Hepatocyte (in vitro differentiated cells): ENCODE data around the gene SPPL2C. TPM values are rescaled to one million over a fixed set of nuclear protein-coding genes. Genes with fewer than 3 reads are reported as not detected.

ENCODE experiments used
- DNase-seq: peaks from one replicate; pipeline ENCODE4 v3.0.0-alpha.2; 2016; ENCODE audit warnings: low spot score
- H2AFZ ChIP-seq: fragments of 200-600 bp; sonication (generic); 2 replicates; pipeline ENCODE4 v1.6.0; 2016; ENCODE audit warnings: antibody characterized with exemption, mild to moderate bottlenecking
- H3K27ac ChIP-seq: fragments of 200-600 bp; sonication (generic); 2 replicates; pipeline ENCODE4 v1.5.1; 2016; ENCODE audit warnings: mild to moderate bottlenecking
- H3K27me3 ChIP-seq: fragments of 200-600 bp; sonication (generic); 2 replicates; pipeline ENCODE4 v1.6.1; 2016
- H3K36me3 ChIP-seq: fragments of 200-600 bp; sonication (generic); replicated peaks from 2 replicates; pipeline ENCODE4 v1.5.1; 2016; ENCODE audit warnings: low read depth; ENCODE audit not compliant: insufficient read depth
- H3K4me1 ChIP-seq: fragments of 200-600 bp; sonication (generic); 2 replicates; pipeline ENCODE4 v1.5.1; 2016; ENCODE audit warnings: mild to moderate bottlenecking, moderate library complexity; ENCODE audit not compliant: insufficient read depth
- H3K4me2 ChIP-seq: fragments of 200-600 bp; sonication (generic); 2 replicates; pipeline ENCODE4 v1.6.0; 2016
- H3K4me3 ChIP-seq: fragments of 200-600 bp; sonication (generic); 2 replicates; pipeline ENCODE4 v1.5.1; 2016; ENCODE audit warnings: mild to moderate bottlenecking
- H3K79me2 ChIP-seq: fragments of 200-600 bp; sonication (generic); 2 replicates; pipeline ENCODE4 v1.6.0; 2017; ENCODE audit warnings: mild to moderate bottlenecking
- H3K9me2 ChIP-seq: fragments of 200-600 bp; sonication (generic); replicated peaks from 2 replicates; pipeline ENCODE4 v1.6.0; 2017; ENCODE audit warnings: mild to moderate bottlenecking; ENCODE audit not compliant: insufficient read depth
- H3K9me3 ChIP-seq: fragments of 200-600 bp; sonication (generic); 2 replicates; pipeline ENCODE4 v1.5.1; 2016; ENCODE audit warnings: low read depth, mild to moderate bottlenecking
- H4K20me1 ChIP-seq: fragments of 200-600 bp; sonication (generic); 2 replicates; pipeline ENCODE4 v1.6.0; 2016; ENCODE audit warnings: mild to moderate bottlenecking; ENCODE audit not compliant: insufficient read depth, poor library complexity, severe bottlenecking
- EZH2 ChIP-seq: fragments of 200-600 bp; sonication (generic); IDR thresholded peaks from 2 replicates; pipeline ENCODE4 v1.6.1; 2016; ENCODE audit warnings: antibody characterized with exemption, mild to moderate bottlenecking, borderline replicate concordance
- EZH2phosphoT487 ChIP-seq: fragments of 200-600 bp; sonication (generic); IDR thresholded peaks from one replicate; pipeline ENCODE4 v1.6.1; 2018; ENCODE audit warnings: antibody characterized with exemption, mild to moderate bottlenecking, low read depth, moderate library complexity; ENCODE audit not compliant: unreplicated experiment, severe bottlenecking
- WGBS: methylation state at CpG from one replicate; pipeline ENCODE4 v1.1.6; 2016; ENCODE audit warnings: low lambda C conversion rate; ENCODE audit errors: missing lambda C conversion rate; 5-methylcytosine and 5-hydroxymethylcytosine counted together
- polyA plus RNA-seq: library from polyadenylated mRNA; unstranded; fragments of >200 nt; fragmentation: Nextera tagmentation; extraction: Ambion mirVana; gene quantifications from 2 replicates; pipeline ENCODE4 v1.2.1, GENCODE V29; 2016
- total RNA-seq: library from RNA; depleted of rRNA; stranded (reverse); fragments of >200 nt; gene quantifications from 2 replicates; pipeline ENCODE4 v1.2.3, GENCODE V29; 2014
- TF ChIP-seq, protein P1 (sequence below): fragments of 200-600 bp; sonication (generic); IDR thresholded peaks from 2 replicates; pipeline ENCODE4 v1.5.1; 2016; ENCODE audit warnings: antibody characterized with exemption, mild to moderate bottlenecking; ENCODE audit not compliant: poor library complexity

SPPL2C gene
- total and polyA plus RNA-seq, 2 experiments from 2014 or later, result not detected

DNA sequence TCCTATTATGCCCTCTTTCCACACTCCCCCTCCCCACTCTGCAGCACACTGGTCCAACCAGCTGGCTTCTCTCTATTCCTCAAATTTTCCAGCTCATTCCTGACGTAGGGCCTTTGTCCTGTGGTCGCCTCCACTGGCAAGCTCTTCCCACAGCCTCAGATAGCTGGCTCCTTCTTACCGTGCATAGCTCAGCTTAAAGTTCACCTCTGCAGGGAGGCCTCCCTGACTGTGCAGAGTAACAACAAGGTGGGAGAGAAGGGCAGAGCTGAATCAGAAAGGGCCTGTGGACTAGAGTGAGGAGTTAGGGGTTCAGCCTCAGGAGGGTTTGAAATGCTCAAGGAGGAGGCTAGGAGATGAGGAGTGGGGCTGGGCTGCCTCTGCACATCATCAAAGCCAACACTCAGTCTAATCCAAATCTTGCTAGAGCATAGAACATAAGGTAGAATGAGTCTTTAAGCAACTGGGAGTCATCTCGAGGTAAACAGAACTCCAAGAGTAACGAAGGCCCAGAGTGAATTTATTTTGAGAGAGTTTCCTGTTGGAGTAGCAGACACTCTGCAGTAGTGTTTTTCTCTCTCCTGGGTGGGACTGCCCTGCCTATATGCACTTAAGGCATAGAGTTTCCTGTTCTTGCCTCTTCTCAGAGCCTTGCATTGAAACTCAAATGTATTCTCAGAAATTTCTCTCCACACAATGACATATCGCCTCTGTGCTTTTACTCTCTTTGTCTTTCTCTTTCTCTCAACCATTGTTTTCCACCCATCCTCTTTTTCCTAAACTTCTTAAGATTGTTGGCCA lies 19.4 kb downstream of the SPPL2C start:
- no peaks in the 10 kb centered on the region for H3K4me1 ChIP-seq
- 55% methylated on average over 6 of the region's 6 CpGs for WGBS
- H3K9me3 ChIP-seq, result no peaks in the 10 kb centered on the region
- no peak overlapping the region for H3K4me2 ChIP-seq
- H3K9me2 ChIP-seq, result no peaks in the 10 kb centered on the region
- H4K20me1 ChIP-seq, result no peaks in the 10 kb centered on the region
- H3K27me3 ChIP-seq, result peaks cover 5% of the 10 kb centered on the region
- H3K4me3 ChIP-seq, result no peak overlapping the region
- TF ChIP-seq, protein P1, sequence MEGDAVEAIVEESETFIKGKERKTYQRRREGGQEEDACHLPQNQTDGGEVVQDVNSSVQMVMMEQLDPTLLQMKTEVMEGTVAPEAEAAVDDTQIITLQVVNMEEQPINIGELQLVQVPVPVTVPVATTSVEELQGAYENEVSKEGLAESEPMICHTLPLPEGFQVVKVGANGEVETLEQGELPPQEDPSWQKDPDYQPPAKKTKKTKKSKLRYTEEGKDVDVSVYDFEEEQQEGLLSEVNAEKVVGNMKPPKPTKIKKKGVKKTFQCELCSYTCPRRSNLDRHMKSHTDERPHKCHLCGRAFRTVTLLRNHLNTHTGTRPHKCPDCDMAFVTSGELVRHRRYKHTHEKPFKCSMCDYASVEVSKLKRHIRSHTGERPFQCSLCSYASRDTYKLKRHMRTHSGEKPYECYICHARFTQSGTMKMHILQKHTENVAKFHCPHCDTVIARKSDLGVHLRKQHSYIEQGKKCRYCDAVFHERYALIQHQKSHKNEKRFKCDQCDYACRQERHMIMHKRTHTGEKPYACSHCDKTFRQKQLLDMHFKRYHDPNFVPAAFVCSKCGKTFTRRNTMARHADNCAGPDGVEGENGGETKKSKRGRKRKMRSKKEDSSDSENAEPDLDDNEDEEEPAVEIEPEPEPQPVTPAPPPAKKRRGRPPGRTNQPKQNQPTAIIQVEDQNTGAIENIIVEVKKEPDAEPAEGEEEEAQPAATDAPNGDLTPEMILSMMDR, result no peak
- TF ChIP-seq EZH2phosphoT487 (no peak), EZH2 (no peak)
- H2AFZ ChIP-seq, result no peak overlapping the region
- no peaks in the 10 kb centered on the region for H3K36me3 ChIP-seq
- no peak overlapping the region for H3K27ac ChIP-seq
- H3K79me2 ChIP-seq, result no peaks in the 10 kb centered on the region
- no peak for DNase-seq

DNA sequence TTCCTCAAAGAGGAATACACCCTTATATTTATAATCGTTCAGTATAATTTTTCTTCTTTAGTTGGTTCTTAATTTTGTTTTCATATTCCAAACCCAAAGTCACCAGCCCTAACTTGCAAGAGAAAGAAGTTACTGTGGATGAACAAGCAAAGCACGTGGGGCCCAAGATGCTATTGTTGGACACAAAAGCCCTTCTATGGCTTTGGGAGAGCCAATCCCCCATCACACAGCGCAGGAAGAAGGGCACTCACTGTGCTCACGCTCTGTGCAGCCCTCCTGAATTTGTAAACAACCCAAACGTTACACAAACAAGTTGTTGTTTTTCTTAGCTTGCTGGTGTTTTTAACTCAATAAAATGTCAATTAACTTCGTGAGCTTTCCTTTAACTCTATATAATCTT lies 22.5 kb downstream of the SPPL2C start:
- no peak for DNase-seq
- TF ChIP-seq EZH2phosphoT487, result no peak
- TF ChIP-seq, protein P1, result no peak
- TF ChIP-seq EZH2, result no peak
- H3K36me3 ChIP-seq, result no peaks in the 10 kb centered on the region
- no peak overlapping the region for H2AFZ ChIP-seq
- H3K9me2 ChIP-seq, result no peaks in the 10 kb centered on the region
- H3K27ac ChIP-seq, result no peak overlapping the region
- peaks cover 5% of the 10 kb centered on the region for H3K27me3 ChIP-seq
- no peaks in the 10 kb centered on the region for H3K79me2 ChIP-seq
- whole genome bisulfite sequencing, result 91% methylated on average over 6 of the region's 6 CpGs
- H4K20me1 ChIP-seq, result no peaks in the 10 kb centered on the region
- H3K4me2 ChIP-seq, result no peak overlapping the region
- no peak overlapping the region for H3K4me3 ChIP-seq
- H3K9me3 ChIP-seq, result no peaks in the 10 kb centered on the region
- no peaks in the 10 kb centered on the region for H3K4me1 ChIP-seq

DNA sequence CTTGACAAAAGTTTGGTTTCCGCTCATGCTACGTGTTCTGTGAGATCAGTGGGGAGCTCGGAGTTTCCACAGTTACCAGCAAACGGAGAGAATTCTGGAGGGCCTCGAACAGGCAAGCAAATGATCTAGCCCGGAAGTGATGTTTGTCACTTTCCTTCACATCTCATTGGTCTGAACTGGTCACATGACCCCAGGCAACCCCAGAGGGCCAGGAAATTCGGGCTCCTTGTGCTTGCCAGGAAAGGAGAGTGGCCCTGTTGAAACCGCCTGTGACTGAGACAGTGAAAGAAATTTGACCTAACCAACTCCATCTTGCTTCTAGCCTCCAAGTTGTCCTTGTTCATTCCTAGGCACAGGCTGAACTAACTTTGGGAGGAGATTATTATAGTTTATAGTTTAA lies 23.0 kb downstream of the SPPL2C start:
- H3K79me2 ChIP-seq, result no peaks in the 10 kb centered on the region
- H3K9me3 ChIP-seq, result no peaks in the 10 kb centered on the region
- H3K36me3 ChIP-seq, result no peaks in the 10 kb centered on the region
- peaks cover 5% of the 10 kb centered on the region for H3K27me3 ChIP-seq
- WGBS, result 89% methylated on average over 8 of the region's 8 CpGs
- H3K4me3 ChIP-seq, result no peak overlapping the region
- no peaks in the 10 kb centered on the region for H3K4me1 ChIP-seq
- no peak overlapping the region for H2AFZ ChIP-seq
- TF ChIP-seq, protein P1, result no peak
- TF ChIP-seq EZH2phosphoT487 (no peak), EZH2 (no peak)
- H3K27ac ChIP-seq, result no peak overlapping the region
- no peaks in the 10 kb centered on the region for H4K20me1 ChIP-seq
- H3K4me2 ChIP-seq, result no peak overlapping the region
- no peak for DNase-seq
- H3K9me2 ChIP-seq, result no peaks in the 10 kb centered on the region
